ENCODE data around the gene ZDHHC9. TPM values are rescaled to one million over a fixed set of nuclear protein-coding genes. Genes with fewer than 3 reads are reported as not detected.
A peak's percentile ranks its signal among the peaks of the same experiment; 100 is the strongest.

The ZDHHC9 gene
- total RNA-seq, 2 experiments from 2014 or later = 10.4 to 11.1 TPM

GRCh38 chrX:129830494-129830893 is 13.2 kb downstream of the ZDHHC9 start:
- intact Hi-C loops (cut with micrococcal nuclease) = no loop called here
- no peak for TF ChIP-seq CTCF (IDR thresholded peaks at IDR 0.05)
- Mint-ChIP-seq H3K9me3 (no peaks in the 10 kb centered on the region), H3K4me3 (no peak overlapping the region), H3K36me3 (ENCODE audit: low read depth) (peaks cover 4% of the 10 kb centered on the region), H3K4me1 (ENCODE audit: low read depth) (peaks cover 4% of the 10 kb centered on the region), H3K27ac (no peak overlapping the region), H3K27me3 (no peaks in the 10 kb centered on the region)
- ATAC-seq (no peak), DNase-seq (no peak)
- ChIA-PET POLR2A (interaction anchor here (0.5 to 0.6 kb wide), 2 partner anchors 78 to 227 kb away, joined by 3 read pairs; no protein-coding TSS in a partner anchor), CTCF (interaction anchor here (1.0 to 2.4 kb wide), 3 partner anchors 75 to 225 kb away, joined by 3 to 6 read pairs (median 4); no protein-coding TSS in a partner anchor)

GRCh38 chrX:129825746-129826505 is 17.8 kb downstream of the ZDHHC9 start:
- Mint-ChIP-seq H3K36me3 (ENCODE audit: low read depth) (peaks cover 12% of the 10 kb centered on the region), H3K27ac (no peak overlapping the region), H3K9me3 (no peaks in the 10 kb centered on the region), H3K27me3 (no peaks in the 10 kb centered on the region), H3K4me1 (ENCODE audit: low read depth) (peaks cover 13% of the 10 kb centered on the region), H3K4me3 (no peak overlapping the region)
- DNase-seq (peak; percentile 15), ATAC-seq (no peak)
- CTCF ChIA-PET = interaction anchor here (0.7 to 1.8 kb wide), 2 partner anchors 70 to 221 kb away, joined by 3 to 9 read pairs; no protein-coding TSS in a partner anchor
- intact Hi-C loops (cut with micrococcal nuclease) = loop anchor here (10.0 kb wide), 2 partner anchors 71 to 191 kb away; no protein-coding TSS in a partner anchor
- TF ChIP-seq CTCF (IDR thresholded peaks at IDR 0.05) = no peak
- POLR2A ChIA-PET = no interaction called here

GRCh38 chrX:129824620-129825019 is 19.1 kb downstream of the ZDHHC9 start:
- ATAC-seq (no peak), DNase-seq (no peak)
- Mint-ChIP-seq H3K4me3 (no peak overlapping the region), H3K36me3 (ENCODE audit: low read depth) (peaks cover 14% of the 10 kb centered on the region), H3K4me1 (ENCODE audit: low read depth) (peaks cover 13% of the 10 kb centered on the region), H3K27ac (no peak overlapping the region), H3K9me3 (no peaks in the 10 kb centered on the region), H3K27me3 (no peaks in the 10 kb centered on the region)
- POLR2A ChIA-PET = no interaction called here
- CTCF ChIA-PET = interaction anchor here (1.7 to 2.9 kb wide), 4 partner anchors 99 to 236 kb away, joined by 6 to 18 read pairs (median 9); no protein-coding TSS in a partner anchor
- intact Hi-C loops (cut with micrococcal nuclease) = loop anchor here (5.0 to 10.0 kb wide), 3 partner anchors 70 to 190 kb away; no protein-coding TSS in a partner anchor
- no peak for TF ChIP-seq CTCF (IDR thresholded peaks at IDR 0.05)

GRCh38 chrX:129823522-129823921 is 20.2 kb downstream of the ZDHHC9 start:
- intact Hi-C loops (cut with micrococcal nuclease) = loop anchor here (5.0 to 10.0 kb wide), 3 partner anchors 69 to 189 kb away; no protein-coding TSS in a partner anchor
- peaks cover 14% of the 10 kb centered on the region for H3K36me3 Mint-ChIP-seq (ENCODE audit: low read depth)
- ATAC-seq = peak; percentile 53
- ChIA-PET CTCF (interaction anchor here (0.7 to 2.9 kb wide), 29 partner anchors 10 to 237 kb away, joined by 3 to 26 read pairs (median 4); partner anchors contain the start of genes APLN and UTP14A), POLR2A (interaction anchor here (1.2 kb wide), 1 partner anchor 67 kb away, joined by 4 read pairs; no protein-coding TSS in a partner anchor)
- DNase-seq = peak; percentile 35
- H3K27me3 Mint-ChIP-seq = no peaks in the 10 kb centered on the region
- peak overlapping the region; percentile 88 for H3K27ac Mint-ChIP-seq
- H3K4me1 Mint-ChIP-seq (ENCODE audit: low read depth) = peaks cover 13% of the 10 kb centered on the region
- H3K9me3 Mint-ChIP-seq = no peaks in the 10 kb centered on the region
- H3K4me3 Mint-ChIP-seq = no peak overlapping the region
- TF ChIP-seq CTCF (IDR thresholded peaks at IDR 0.05) = peak; percentile 8

Measured in activated CD8-positive, alpha-beta T cell treated with anti-CD3 and anti-CD28 coated beads for 36 hours (primary cell).